Endothelial cell of umbilical vein (primary cell): ENCODE measurements around the gene PDE3A. TPM values are rescaled to one million over a fixed set of nuclear protein-coding genes. Genes with fewer than 3 reads are reported as not detected.

Experiments
- BruUV-seq: library from RNA; stranded (reverse); fragments of 400-500 nt; replicated peaks from 2 replicates; lab custom pipeline; 2021; lab: Mats Ljungman, UMichigan
- CTCF ChIA-PET: fragments of 300-600, 350-600 bp; sonication (Branson Sonifier 250); formaldehyde crosslinking; loops from one replicate; lab custom pipeline; 2021; ENCODE audit warnings: antibody characterized with exemption, inconsistent platforms; lab: Charles Lee
- POLR2A ChIA-PET: fragments of 300-600, 350-600 bp; sonication (Branson Sonifier 250); formaldehyde crosslinking; loops from one replicate; lab custom pipeline; 2021; ENCODE audit warnings: antibody characterized with exemption, inconsistent platforms; lab: Charles Lee
- DNase-seq: peaks from one replicate; pipeline ENCODE4 v3.0.0-alpha.2; 2011; ENCODE audit warnings: low read depth, low spot score
- FAIRE-seq: peaks from 2 replicates; lab custom pipeline; 2011; peaks lifted over from hg19 to GRCh38; lab: Jason Lieb, UNC
- H2AFZ ChIP-seq: 2 replicates; pipeline ENCODE4 v1.6.0; 2012; ENCODE audit warnings: low read depth, low read length, control low read depth, inconsistent platforms
- H3K27ac ChIP-seq: 2 replicates; pipeline ENCODE4 v1.5.1; 2011; ENCODE audit warnings: low read depth, mild to moderate bottlenecking, control low read depth, low read length, moderate library complexity; ENCODE audit not compliant: insufficient read depth
- H3K27me3 ChIP-seq, 2 experiments: 2 replicates each; pipeline versions ENCODE4 v1.6.0 to v1.6.1; 2011; ENCODE audit warnings: low read length in 2 of 2, mixed read lengths in 1 of 2; ENCODE audit not compliant: control insufficient read depth in 2 of 2, insufficient read depth in 2 of 2
- H3K36me3 ChIP-seq, 2 experiments: 2 replicates in 1 of 2; 3 replicates in 1 of 2; pipeline ENCODE4 v1.5.1; 2011; ENCODE audit warnings: low read length in 2 of 2, mild to moderate bottlenecking in 1 of 2, moderate library complexity in 1 of 2; ENCODE audit not compliant: control insufficient read depth in 2 of 2, insufficient read depth in 2 of 2; ENCODE audit errors: extremely low read depth in 1 of 2
- H3K4me1 ChIP-seq: 3 replicates; pipeline ENCODE4 v1.5.1; 2011; ENCODE audit warnings: mild to moderate bottlenecking, low read length; ENCODE audit not compliant: control insufficient read depth, insufficient read depth; ENCODE audit errors: extremely low read depth
- H3K4me2 ChIP-seq: 2 replicates; pipeline ENCODE4 v1.6.1; 2011; ENCODE audit warnings: low read length, control low read depth, mixed read lengths; ENCODE audit not compliant: insufficient read depth
- H3K4me3 ChIP-seq, 3 experiments: fragments of 200-600 bp in 1 of 3; sonication (generic), shearing (Covaris generic) in 1 of 3; replicated peaks in 1 of 3; 2 replicates each; pipeline ENCODE4 v1.5.1; 2011 to 2016; ENCODE audit warnings: control low read depth in 3 of 3, low read length in 3 of 3, mild to moderate bottlenecking in 2 of 3, inconsistent platforms in 1 of 3, low read depth in 1 of 3, moderate library complexity in 1 of 3; ENCODE audit not compliant: insufficient read depth in 1 of 3
- H3K79me2 ChIP-seq: 2 replicates; pipeline ENCODE4 v1.6.0; 2012; ENCODE audit warnings: low read length, inconsistent platforms; ENCODE audit not compliant: control insufficient read depth, insufficient read depth
- H3K9ac ChIP-seq: replicated peaks from 2 replicates; pipeline ENCODE3; 2011; ENCODE audit warnings: low read length, control low read depth; ENCODE audit not compliant: insufficient read depth; ENCODE audit errors: extremely low read depth
- H3K9me1 ChIP-seq: replicated peaks from 3 replicates; pipeline ENCODE4 v1.6.0; 2011; ENCODE audit warnings: mild to moderate bottlenecking, low read length; ENCODE audit not compliant: control insufficient read depth, insufficient read depth; ENCODE audit errors: extremely low read depth
- H3K9me3 ChIP-seq: replicated peaks from 2 replicates; pipeline ENCODE4 v1.5.1; 2012; ENCODE audit warnings: low read length, inconsistent platforms; ENCODE audit not compliant: control insufficient read depth, insufficient read depth
- H4K20me1 ChIP-seq: replicated peaks from 2 replicates; pipeline ENCODE3; 2011; ENCODE audit warnings: mild to moderate bottlenecking, low read length; ENCODE audit not compliant: control insufficient read depth, insufficient read depth; ENCODE audit errors: extremely low read depth
- CTCF ChIP-seq, 2 donors: IDR thresholded peaks; 1 replicate in 1 of 2; 2 replicates in 1 of 2; pipeline ENCODE4 v1.5.1; 2011; ENCODE audit warnings: low read length in 2 of 2, mild to moderate bottlenecking in 2 of 2, moderate library complexity in 2 of 2, control low read depth in 1 of 2, inconsistent platforms in 1 of 2, low read depth in 1 of 2; ENCODE audit not compliant: insufficient read depth in 1 of 2; ENCODE audit errors: extremely low read depth in 1 of 2
- EZH2 ChIP-seq: IDR thresholded peaks from 2 replicates; pipeline ENCODE4 v1.6.1; 2012; ENCODE audit warnings: borderline replicate concordance, low read depth, mild to moderate bottlenecking, moderate library complexity, low read length, inconsistent platforms; ENCODE audit not compliant: severe bottlenecking
- FOS ChIP-seq: IDR thresholded peaks from 2 replicates; pipeline ENCODE4 v1.6.1; 2011; ENCODE audit warnings: mild to moderate bottlenecking, low read length, moderate library complexity, borderline replicate concordance; ENCODE audit not compliant: insufficient read depth
- GATA2 ChIP-seq: IDR thresholded peaks from 2 replicates; pipeline ENCODE4 v1.7.0; 2011; ENCODE audit warnings: low read depth, mild to moderate bottlenecking, moderate library complexity, mixed read lengths, low read length; ENCODE audit not compliant: insufficient read length, insufficient read depth
- JUN ChIP-seq: IDR thresholded peaks from 2 replicates; pipeline ENCODE4 v1.6.1; 2011; ENCODE audit warnings: borderline replicate concordance, low read depth; ENCODE audit not compliant: insufficient read length, insufficient read depth
- MAX ChIP-seq: IDR thresholded peaks from 2 replicates; pipeline ENCODE4 v1.6.1; 2011; ENCODE audit not compliant: insufficient read depth, insufficient read length
- MYC ChIP-seq: IDR thresholded peaks from one replicate; pipeline ENCODE4 v1.6.1; 2011; ENCODE audit warnings: mild to moderate bottlenecking, low read depth, low read length
- POLR2A ChIP-seq: IDR thresholded peaks from 2 replicates; pipeline ENCODE4 v1.6.1; 2012; ENCODE audit warnings: low read depth, mild to moderate bottlenecking, control low read depth, low read length
- POLR2AphosphoS5 ChIP-seq: IDR thresholded peaks from 2 replicates; pipeline ENCODE4 v1.6.1; 2012; ENCODE audit warnings: low read depth, mild to moderate bottlenecking, control low read depth, low read length, moderate library complexity; ENCODE audit not compliant: insufficient read depth
- dilution Hi-C: fragments of 300-500 bp; cut with MboI; formaldehyde crosslinking; loops from one replicate; pipeline ENCODE4 v1.15.0; 2019; ENCODE audit warnings: low sequenced_read_pairs; ENCODE audit not compliant: extremely low pct_ligation_motif_present
- intact Hi-C: fragments of 100-400 bp; cut with micrococcal nuclease; formaldehyde crosslinking; loops from one replicate; pipeline ENCODE4 v1.10.0; 2022
- polyA plus RNA-seq, 4 experiments: library from polyadenylated mRNA; depleted of rRNA in 3 of 4; stranded (reverse) in 3 of 4; unstranded in 1 of 4; fragments of >200 nt; gene quantifications; 2 replicates each; pipeline versions ENCODE4 v1.2.1 to v1.2.3, GENCODE V29; 2011 to 2012; ENCODE audit warnings: missing spikeins in 1 of 4
- total RNA-seq: library from RNA; stranded (reverse); gene quantifications from 2 replicates; pipeline ENCODE4 v1.2.3, GENCODE V29; 2021

The PDE3A gene
- total and polyA plus RNA-seq, 2 donors (not counting 3 experiments of a cell fraction or from before 2014, with no cell fraction given) = 14.0 to 27.4 TPM

GRCh38 chr12:20438299-20438779, 70.0 kb downstream of the PDE3A start:
- intact Hi-C loops (no loop called here), dilution Hi-C loops (no loop called here)
- ChIA-PET CTCF (interaction anchor here (0.7 to 1.2 kb wide), 3 partner anchors 14 to 523 kb away, joined by 3 read pairs; no protein-coding TSS in a partner anchor), POLR2A (no interaction called here)
- Histone ChIP-seq H3K9ac (no peak overlapping the region), H4K20me1 (peaks cover 3% of the 10 kb centered on the region), H3K27me3 (no peaks in the 10 kb centered on the region), H2AFZ (no peak overlapping the region), H3K27ac (peak overlapping the region; percentile 16), H3K4me2 (peak overlapping the region; percentile 45), H3K79me2 (peaks cover 31% of the 10 kb centered on the region), H3K36me3 (no peaks in the 10 kb centered on the region), H3K9me3 (no peaks in the 10 kb centered on the region), H3K4me1 (peaks cover 26% of the 10 kb centered on the region), H3K4me3 (no peak overlapping the region), H3K9me1 (no peaks in the 10 kb centered on the region)
- FAIRE-seq (peak; percentile 66), DNase-seq (peak; percentile 83)
- no TSS peak for BruUV-seq
- TF ChIP-seq POLR2AphosphoS5 (no peak), FOS (peak; percentile 20)

- no peak overlapping the region for H3K4me3 ChIP-seq
- POLR2A ChIA-PET = no interaction called here
- peaks cover 3% of the 10 kb centered on the region for H4K20me1 ChIP-seq
- H3K27ac ChIP-seq = no peak overlapping the region
- CTCF ChIA-PET = no interaction called here
- no TSS peak for BruUV-seq
- no peak overlapping the region for H3K9ac ChIP-seq
- dilution Hi-C loops = no loop called here
- H3K4me1 ChIP-seq = peaks cover 26% of the 10 kb centered on the region
- no peaks in the 10 kb centered on the region for H3K9me1 ChIP-seq
- H3K9me3 ChIP-seq = no peaks in the 10 kb centered on the region
- intact Hi-C loops = no loop called here
- TF ChIP-seq JUN (no peak), POLR2A (no peak), MYC (no peak), MAX (no peak), EZH2 (no peak), GATA2 (no peak), FOS (no peak), CTCF (IDR thresholded peaks at IDR 0.05; ENCODE audit: extremely low read depth in 1 of 2, insufficient read depth in 1 of 2, low read depth in 1 of 2, low read length in 2 of 2) (no peak), POLR2AphosphoS5 (no peak)
- no peak overlapping the region for H3K4me2 ChIP-seq
- H3K27me3 ChIP-seq = no peaks in the 10 kb centered on the region
- FAIRE-seq (no peak), DNase-seq (no peak)
- H3K79me2 ChIP-seq = peaks cover 25% of the 10 kb centered on the region
- H2AFZ ChIP-seq = no peak overlapping the region
- no peaks in the 10 kb centered on the region for H3K36me3 ChIP-seq
These were observed 71.3 kb downstream of the PDE3A start for GRCh38 chr12:20439626-20440025.
